H9 (cell line): ENCODE results near the gene MYO15A. TPM values are rescaled to one million over a fixed set of nuclear protein-coding genes. Genes with fewer than 3 reads are reported as not detected.

Source experiments
- DNase-seq: peaks from one replicate; pipeline ENCODE4 v3.0.0-alpha.2; 2017
- H2AFZ ChIP-seq: one replicate; pipeline ENCODE4 v1.6.1; 2013; ENCODE audit warnings: mild to moderate bottlenecking, low read length, control low read depth, moderate library complexity
- H2AK5ac ChIP-seq: 2 replicates; pipeline ENCODE4 v1.6.1; 2013; ENCODE audit warnings: low read length, control low read depth, mixed read lengths; ENCODE audit not compliant: insufficient read length
- H2BK120ac ChIP-seq: one replicate; pipeline ENCODE4 v1.6.1; 2013; ENCODE audit warnings: low read depth, mild to moderate bottlenecking, low read length, control low read depth, inconsistent platforms; ENCODE audit not compliant: poor library complexity, severe bottlenecking
- H2BK12ac ChIP-seq: 2 replicates; pipeline ENCODE4 v1.6.1; 2013; ENCODE audit warnings: low read length, control low read depth, mixed read lengths, low read depth; ENCODE audit not compliant: insufficient read length
- H2BK15ac ChIP-seq: 2 replicates; pipeline ENCODE4 v1.6.1; 2013; ENCODE audit warnings: low read depth, low read length, control low read depth
- H2BK20ac ChIP-seq: one replicate; pipeline ENCODE4 v1.6.1; 2013; ENCODE audit warnings: low read depth, mild to moderate bottlenecking, low read length, control low read depth, inconsistent platforms; ENCODE audit not compliant: poor library complexity, severe bottlenecking
- H2BK5ac ChIP-seq: 2 replicates; pipeline ENCODE4 v1.6.1; 2013; ENCODE audit warnings: low read length, control low read depth, mixed read lengths; ENCODE audit not compliant: insufficient read length
- H3K14ac ChIP-seq: 2 replicates; pipeline ENCODE4 v1.6.1; 2013; ENCODE audit warnings: low read length, control low read depth; ENCODE audit not compliant: insufficient read depth
- H3K18ac ChIP-seq: 2 replicates; pipeline ENCODE4 v1.6.1; 2013; ENCODE audit warnings: low read depth, mild to moderate bottlenecking, mixed read lengths, low read length, control low read depth; ENCODE audit not compliant: insufficient read length
- H3K23ac ChIP-seq: 2 replicates; pipeline ENCODE4 v1.6.1; 2013; ENCODE audit warnings: low read length, control low read depth, mixed read lengths, low read depth; ENCODE audit not compliant: insufficient read length
- H3K23me2 ChIP-seq: 2 replicates; pipeline ENCODE4 v1.6.1; 2013; ENCODE audit warnings: low read depth, mild to moderate bottlenecking, mixed read lengths, low read length, control low read depth; ENCODE audit not compliant: insufficient read length, poor library complexity, severe bottlenecking
- H3K27ac ChIP-seq: 2 replicates; pipeline ENCODE4 v1.5.1; 2013; ENCODE audit warnings: low read length, control low read depth, mixed read lengths, low read depth; ENCODE audit not compliant: insufficient read length
- H3K27me3 ChIP-seq: 2 replicates; pipeline ENCODE4 v1.6.1; 2013; ENCODE audit warnings: low read length, control low read depth, inconsistent platforms; ENCODE audit not compliant: insufficient read depth
- H3K4ac ChIP-seq: 2 replicates; pipeline ENCODE4 v1.6.1; 2013; ENCODE audit warnings: low read depth, mild to moderate bottlenecking, control low read depth, inconsistent platforms, low read length, moderate library complexity
- H3K4me1 ChIP-seq: 2 replicates; pipeline ENCODE4 v1.6.1; 2013; ENCODE audit warnings: low read length, control low read depth, inconsistent platforms; ENCODE audit not compliant: insufficient read depth
- H3K4me2 ChIP-seq: 2 replicates; pipeline ENCODE4 v1.6.1; 2013; ENCODE audit warnings: low read length, control low read depth, mixed read lengths; ENCODE audit not compliant: insufficient read length, insufficient read depth
- H3K56ac ChIP-seq: 2 replicates; pipeline ENCODE4 v1.6.1; 2013; ENCODE audit warnings: low read depth, mild to moderate bottlenecking, mixed read lengths, low read length, control low read depth; ENCODE audit not compliant: insufficient read length
- H3K79me1 ChIP-seq: 2 replicates; pipeline ENCODE4 v1.6.1; 2013; ENCODE audit warnings: low read depth, mild to moderate bottlenecking, moderate library complexity, low read length, control low read depth, inconsistent platforms; ENCODE audit not compliant: insufficient read depth, poor library complexity, severe bottlenecking
- H3K79me2 ChIP-seq: 2 replicates; pipeline ENCODE4 v1.6.1; 2013; ENCODE audit warnings: low read length, control low read depth, inconsistent platforms; ENCODE audit not compliant: insufficient read depth
- H3K9ac ChIP-seq: 2 replicates; pipeline ENCODE4 v1.6.1; 2013; ENCODE audit warnings: low read length, control low read depth, mixed read lengths; ENCODE audit not compliant: insufficient read length; ENCODE audit errors: extremely low read depth
- H3K9me3 ChIP-seq: one replicate; pipeline ENCODE4 v1.6.1; 2013; ENCODE audit warnings: low read depth, low read length, inconsistent platforms; ENCODE audit not compliant: control insufficient read depth
- H3T11ph ChIP-seq: one replicate; pipeline ENCODE4 v1.6.1; 2013; ENCODE audit warnings: mild to moderate bottlenecking, low read length, control low read depth, inconsistent platforms
- H4K20me1 ChIP-seq: one replicate; pipeline ENCODE4 v1.6.1; 2013; ENCODE audit not compliant: control insufficient read depth, insufficient read length, insufficient read depth
- H4K5ac ChIP-seq: 2 replicates; pipeline ENCODE4 v1.6.1; 2013; ENCODE audit warnings: low read depth, mild to moderate bottlenecking, mixed read lengths, low read length, control low read depth; ENCODE audit not compliant: insufficient read length
- H4K8ac ChIP-seq: replicated peaks from 2 replicates; pipeline ENCODE4 v1.6.1; 2013; ENCODE audit warnings: low read length, control low read depth, mixed read lengths, low read depth; ENCODE audit not compliant: insufficient read length
- H4K91ac ChIP-seq: 2 replicates; pipeline ENCODE4 v1.6.1; 2013; ENCODE audit warnings: low read depth, mild to moderate bottlenecking, moderate library complexity, mixed read lengths, low read length, control low read depth; ENCODE audit not compliant: insufficient read length
- H3K27ac Mint-ChIP-seq, 3 experiments: 2 replicates in 2 of 3; 3 replicates in 1 of 3; pipeline ENCODE4 v1.8.0; 2020 to 2021; ENCODE audit warnings: mixed read lengths in 3 of 3, mild to moderate bottlenecking in 1 of 3, moderate library complexity in 1 of 3
- H3K27me3 Mint-ChIP-seq: 2 replicates; pipeline ENCODE4 v1.8.0; 2021; ENCODE audit warnings: low read depth, mild to moderate bottlenecking, moderate library complexity, mixed read lengths
- H3K36me3 Mint-ChIP-seq, 3 experiments: 2 replicates in 2 of 3; 3 replicates in 1 of 3; pipeline ENCODE4 v1.8.0; 2020 to 2021; ENCODE audit warnings: low read depth in 3 of 3, mixed read lengths in 3 of 3; ENCODE audit not compliant: insufficient read depth in 1 of 3
- H3K4me1 Mint-ChIP-seq, 2 experiments: 2 replicates each; pipeline ENCODE4 v1.8.0; 2020; ENCODE audit warnings: mixed read lengths in 2 of 2
- H3K4me3 Mint-ChIP-seq, 2 experiments: 2 replicates in 1 of 2; 3 replicates in 1 of 2; pipeline ENCODE4 v1.8.0; 2020 to 2021; ENCODE audit warnings: mild to moderate bottlenecking in 2 of 2, mixed read lengths in 2 of 2, moderate library complexity in 1 of 2
- H3K9me3 Mint-ChIP-seq, 2 experiments: 2 replicates in 1 of 2; 3 replicates in 1 of 2; pipeline ENCODE4 v1.8.0; 2020; ENCODE audit warnings: mild to moderate bottlenecking in 2 of 2, mixed read lengths in 2 of 2, moderate library complexity in 1 of 2
- CTCF ChIP-seq: fragments of 200-600 bp; sonication (generic); conservative IDR thresholded peaks from 3 replicates; pipeline ENCODE4 v1.8.0; 2021; ENCODE audit warnings: antibody characterized with exemption, mild to moderate bottlenecking
- WGBS: extraction: QIAGEN DNeasy Blood & Tissue Kit; methylation state at CpG from one replicate; pipeline ENCODE4 v1.1.7; 2013; ENCODE audit warnings: missing lambda C conversion rate, low lambda C conversion rate, mixed read lengths; ENCODE audit not compliant: insufficient read length; ENCODE audit errors: extremely low coverage; 5-methylcytosine and 5-hydroxymethylcytosine counted together
- total RNA-seq: library from RNA; stranded (reverse); gene quantifications from 2 replicates; pipeline ENCODE4 v1.2.1, GENCODE V29; 2021

MYO15A gene
- total RNA-seq, 1 experiment from 2014 or later = 2.5 TPM

GRCh38 chr17:18185391-18185790, 76.8 kb downstream of the MYO15A start:
- no peak overlapping the region for H4K5ac ChIP-seq
- H3K56ac ChIP-seq = no peak overlapping the region
- H4K91ac ChIP-seq = no peak overlapping the region
- peaks cover 40% of the 10 kb centered on the region; the same call in 1 of the 2 replicates for H3K79me2 ChIP-seq
- H3K4me2 ChIP-seq = peak overlapping the region; percentile 72
- no peak overlapping the region for H2BK20ac ChIP-seq
- Mint-ChIP-seq H3K9me3 (no peaks in the 10 kb centered on the region; a peak in 1 of 5 replicates), H3K36me3 (peaks cover 16 to 45% (median 30%) of the 10 kb centered on the region in 3 experiments; a peak in 6 of 7 replicates), H3K27me3 (no peaks in the 10 kb centered on the region), H3K4me3 (peak overlapping the region; percentile 92 to 95), H3K27ac (no peak overlapping the region), H3K4me1 (peaks cover 44 to 45% of the 10 kb centered on the region in 2 experiments)
- H3K9ac ChIP-seq = peak overlapping the region; percentile 50
- no peaks in the 10 kb centered on the region for H4K20me1 ChIP-seq
- no peak overlapping the region for H3K14ac ChIP-seq
- no peak overlapping the region for H3K27ac ChIP-seq
- H3T11ph ChIP-seq = no peak overlapping the region
- H3K18ac ChIP-seq = no peak overlapping the region
- no peak overlapping the region for H4K8ac ChIP-seq
- no peak overlapping the region for H3K23ac ChIP-seq
- no peaks in the 10 kb centered on the region for H3K27me3 ChIP-seq
- WGBS = no CpG with 5 or more reads among the region's 3 CpGs
- DNase-seq = no peak
- peaks cover 21% of the 10 kb centered on the region for H3K23me2 ChIP-seq
- no peak overlapping the region for H2AK5ac ChIP-seq
- peaks cover 12% of the 10 kb centered on the region for H3K79me1 ChIP-seq
- H2BK120ac ChIP-seq = no peak overlapping the region
- H3K9me3 ChIP-seq = no peaks in the 10 kb centered on the region
- H2BK5ac ChIP-seq = no peak overlapping the region
- H2AFZ ChIP-seq = no peak overlapping the region
- H3K4ac ChIP-seq = no peak overlapping the region
- no peak for TF ChIP-seq CTCF
- peaks cover 9% of the 10 kb centered on the region; the same call in 1 of the 2 replicates for H3K4me1 ChIP-seq
- no peak overlapping the region for H2BK15ac ChIP-seq
- H2BK12ac ChIP-seq = no peak overlapping the region
